Measurements from ENCODE around the gene ZFHX3.

The ZFHX3 gene

GRCh38 chr16:73037845-73038570 lies 9.9 kb downstream of the ZFHX3 start:
- no peak for DNase-seq (ENCODE audit: low read depth in 2 of 2)

- no peak for DNase-seq (ENCODE audit: low read depth in 2 of 2)
Measured at GRCh38 chr16:73037331-73037745, 10.6 kb downstream of the ZFHX3 start.

- no peak for DNase-seq (ENCODE audit: low read depth in 2 of 2)
Measured at GRCh38 chr16:73036074-73036826, 11.7 kb downstream of the ZFHX3 start.

GRCh38 chr16:73034374-73034773 lies 13.6 kb downstream of the ZFHX3 start:
- no peak for DNase-seq (ENCODE audit: low read depth in 2 of 2)

GRCh38 chr16:73033271-73033998 lies 14.5 kb downstream of the ZFHX3 start:
- DNase-seq (ENCODE audit: low read depth in 2 of 2) = no peak

GRCh38 chr16:73032541-73033270 lies 15.2 kb downstream of the ZFHX3 start:
- DNase-seq (ENCODE audit: low read depth in 2 of 2) = no peak

- no peak for DNase-seq (ENCODE audit: low read depth in 2 of 2)
Measured at GRCh38 chr16:73031984-73032383, 15.9 kb downstream of the ZFHX3 start.

GRCh38 chr16:73031155-73031866 lies 16.6 kb downstream of the ZFHX3 start:
- DNase-seq (ENCODE audit: low read depth in 2 of 2) = no peak

- no peak for DNase-seq (ENCODE audit: low read depth in 2 of 2)
Measured at GRCh38 chr16:73028721-73029361, 19.1 kb downstream of the ZFHX3 start.

GRCh38 chr16:73028263-73028662 lies 19.7 kb downstream of the ZFHX3 start:
- no peak for DNase-seq (ENCODE audit: low read depth in 2 of 2)

- no peak for DNase-seq (ENCODE audit: low read depth in 2 of 2)
Measured at GRCh38 chr16:73027685-73028111, 20.2 kb downstream of the ZFHX3 start.

GRCh38 chr16:73026754-73027684 lies 20.9 kb downstream of the ZFHX3 start:
- DNase-seq (ENCODE audit: low read depth in 2 of 2) = no peak

GRCh38 chr16:73025856-73026210 lies 22.1 kb downstream of the ZFHX3 start:
- DNase-seq (ENCODE audit: low read depth in 2 of 2) = no peak

- no peak for DNase-seq (ENCODE audit: low read depth in 2 of 2)
Measured at GRCh38 chr16:73025151-73025855, 22.6 kb downstream of the ZFHX3 start.

- no peak for DNase-seq (ENCODE audit: low read depth in 2 of 2)
Measured at GRCh38 chr16:73024571-73025105, 23.3 kb downstream of the ZFHX3 start.

GRCh38 chr16:73023752-73024570 lies 24.0 kb downstream of the ZFHX3 start:
- no peak for DNase-seq (ENCODE audit: low read depth in 2 of 2)

- DNase-seq (ENCODE audit: low read depth in 2 of 2) = no peak
Measured at GRCh38 chr16:73023320-73023719, 24.6 kb downstream of the ZFHX3 start.

GRCh38 chr16:73022534-73022933 lies 25.4 kb downstream of the ZFHX3 start:
- DNase-seq (ENCODE audit: low read depth in 2 of 2) = no peak
